Karpas-422 (cell line): ENCODE measurements around the gene PLA2G4B. TPM values are rescaled to one million over a fixed set of nuclear protein-coding genes. Genes with fewer than 3 reads are reported as not detected.

Source experiments
- DNase-seq: peaks from one replicate; pipeline ENCODE4 v3.0.0-alpha.2; 2015
- H2AFZ ChIP-seq: fragments of 200-600 bp; sonication (generic); 2 replicates; pipeline ENCODE4 v1.6.1; 2014; ENCODE audit warnings: antibody characterized with exemption, low read length, mixed read lengths
- H3K27ac ChIP-seq: fragments of 200-600 bp; sonication (generic); 2 replicates; pipeline ENCODE4 v1.5.1; 2014; ENCODE audit warnings: mild to moderate bottlenecking, low read length, moderate library complexity
- H3K27me3 ChIP-seq: fragments of 200-600 bp; sonication (generic); 2 replicates; pipeline ENCODE4 v1.6.1; 2014; ENCODE audit warnings: low read length, mixed read lengths
- H3K36me3 ChIP-seq: fragments of 200-600 bp; sonication (generic); 2 replicates; pipeline ENCODE4 v1.6.1; 2014; ENCODE audit warnings: low read length, mixed read lengths; ENCODE audit not compliant: insufficient read depth
- H3K4me1 ChIP-seq: fragments of 200-600 bp; sonication (generic); 2 replicates; pipeline ENCODE4 v1.6.1; 2014; ENCODE audit warnings: mild to moderate bottlenecking, low read length, mixed read lengths
- H3K4me2 ChIP-seq: fragments of 200-600 bp; sonication (generic); 2 replicates; pipeline ENCODE4 v1.6.1; 2014; ENCODE audit warnings: low read length, low read depth, mild to moderate bottlenecking; ENCODE audit not compliant: poor library complexity, severe bottlenecking
- H3K4me3 ChIP-seq: fragments of 200-600 bp; sonication (generic); 2 replicates; pipeline ENCODE4 v1.5.1; 2014; ENCODE audit warnings: mild to moderate bottlenecking, antibody characterized with exemption, low read length, mixed read lengths
- H3K79me2 ChIP-seq: fragments of 200-600 bp; sonication (generic); 2 replicates; pipeline ENCODE4 v1.6.1; 2014; ENCODE audit warnings: mild to moderate bottlenecking, low read length, mixed read lengths
- H3K9ac ChIP-seq: fragments of 200-600 bp; sonication (generic); 2 replicates; pipeline ENCODE4 v1.6.0; 2014; ENCODE audit warnings: low read length
- H3K9me2 ChIP-seq: fragments of 200-600 bp; sonication (generic), shearing (Covaris generic); replicated peaks from 2 replicates; pipeline ENCODE4 v1.6.0; 2014; ENCODE audit warnings: mild to moderate bottlenecking, low read length, moderate library complexity; ENCODE audit not compliant: insufficient read depth
- H3K9me3 ChIP-seq: fragments of 300-700, 200-600 bp; sonication (generic); 2 replicates; pipeline ENCODE4 v1.6.1; 2014; ENCODE audit warnings: low read length, mixed read lengths
- H4K20me1 ChIP-seq: fragments of 200-600 bp; sonication (generic); 2 replicates; pipeline ENCODE4 v1.6.1; 2014; ENCODE audit warnings: mild to moderate bottlenecking, antibody characterized with exemption, low read length, low read depth; ENCODE audit not compliant: insufficient read depth
- total RNA-seq: library from RNA; depleted of rRNA; stranded (reverse); fragments of >200 nt; shearing (Covaris generic); gene quantifications from 2 replicates; pipeline ENCODE4 v1.2.3, GENCODE V29; 2014; ENCODE audit warnings: low replicate concordance

Gene PLA2G4B
- total RNA-seq, 1 experiment from 2014 or later: 2.2 TPM

DNA sequence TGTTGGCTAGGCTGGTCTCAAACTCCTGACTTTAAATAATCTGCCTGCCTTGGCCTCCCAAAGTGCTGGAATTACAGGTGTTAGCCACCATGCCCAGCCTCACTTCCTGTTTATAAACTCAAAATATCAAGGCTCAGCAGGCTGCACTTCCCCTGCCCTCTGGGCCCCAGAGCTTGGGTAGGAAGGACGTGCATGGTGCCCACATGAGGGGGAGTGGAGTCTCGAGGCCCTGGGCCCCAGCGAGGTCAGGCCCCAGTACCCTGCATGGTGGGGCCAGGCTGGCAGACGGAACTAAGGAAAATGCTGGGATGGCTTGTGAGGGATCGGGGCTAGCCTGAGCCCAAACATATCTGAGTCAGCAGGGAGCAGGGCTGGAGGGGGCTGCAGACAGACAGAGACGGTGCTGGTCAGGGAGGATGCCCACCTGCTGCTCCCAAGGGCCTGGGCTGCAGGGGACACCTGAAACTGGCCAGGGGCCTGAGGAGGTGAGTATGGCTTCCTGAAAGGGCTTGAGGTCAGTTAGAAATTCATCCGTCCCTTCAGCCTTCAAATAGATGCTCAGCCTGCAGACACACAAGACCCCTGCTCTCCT is 50.1 kb downstream of the PLA2G4B start:
- no peak overlapping the region for H2AFZ ChIP-seq
- H3K36me3 ChIP-seq: no peaks in the 10 kb centered on the region

GRCh38 chr15:41890050-41890690 is 51.5 kb downstream of the PLA2G4B start:
- H3K9me3 ChIP-seq: no peaks in the 10 kb centered on the region
- H3K27me3 ChIP-seq: no peaks in the 10 kb centered on the region
- H3K9ac ChIP-seq: no peak overlapping the region
- DNase-seq: no peak
- no peak overlapping the region for H3K4me2 ChIP-seq
- H3K36me3 ChIP-seq: no peaks in the 10 kb centered on the region
- no peaks in the 10 kb centered on the region for H3K9me2 ChIP-seq
- no peak overlapping the region for H3K4me3 ChIP-seq
- H2AFZ ChIP-seq: no peak overlapping the region
- H4K20me1 ChIP-seq: no peaks in the 10 kb centered on the region
- no peak overlapping the region for H3K27ac ChIP-seq
- H3K79me2 ChIP-seq: no peaks in the 10 kb centered on the region
- peaks cover 3% of the 10 kb centered on the region; the same call in 1 of the 2 replicates for H3K4me1 ChIP-seq

More for the DNA sequence above, 50.1 kb downstream of the PLA2G4B start:
- Histone ChIP-seq H3K79me2 (no peaks in the 10 kb centered on the region), H3K9me3 (no peaks in the 10 kb centered on the region), H3K4me2 (no peak overlapping the region), H4K20me1 (no peaks in the 10 kb centered on the region), H3K4me1 (no peaks in the 10 kb centered on the region), H3K9me2 (no peaks in the 10 kb centered on the region), H3K4me3 (no peak overlapping the region), H3K27ac (no peak overlapping the region), H3K9ac (no peak overlapping the region), H3K27me3 (no peaks in the 10 kb centered on the region)
- no peak for DNase-seq

DNA sequence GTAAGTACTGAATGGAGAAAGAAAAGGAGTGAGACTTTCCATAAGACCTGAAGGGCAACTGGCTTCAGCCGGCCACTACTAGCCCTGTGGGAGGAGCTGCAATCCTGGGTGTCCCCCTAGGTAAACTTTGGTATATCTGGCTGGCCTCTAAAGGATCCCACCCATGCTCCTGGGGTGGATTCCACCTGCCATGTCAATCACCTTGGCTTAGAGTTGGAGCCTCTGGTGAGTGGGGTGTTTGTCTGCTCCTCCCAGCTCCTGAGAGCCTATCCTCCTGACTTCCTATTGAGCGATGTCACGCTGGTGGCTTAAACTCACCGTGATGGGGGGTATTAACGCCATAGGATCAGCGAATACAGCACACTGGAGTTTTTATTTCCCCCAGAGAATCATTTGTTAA is 52.6 kb downstream of the PLA2G4B start:
- Histone ChIP-seq H2AFZ (no peak overlapping the region), H3K36me3 (no peaks in the 10 kb centered on the region)

DNA sequence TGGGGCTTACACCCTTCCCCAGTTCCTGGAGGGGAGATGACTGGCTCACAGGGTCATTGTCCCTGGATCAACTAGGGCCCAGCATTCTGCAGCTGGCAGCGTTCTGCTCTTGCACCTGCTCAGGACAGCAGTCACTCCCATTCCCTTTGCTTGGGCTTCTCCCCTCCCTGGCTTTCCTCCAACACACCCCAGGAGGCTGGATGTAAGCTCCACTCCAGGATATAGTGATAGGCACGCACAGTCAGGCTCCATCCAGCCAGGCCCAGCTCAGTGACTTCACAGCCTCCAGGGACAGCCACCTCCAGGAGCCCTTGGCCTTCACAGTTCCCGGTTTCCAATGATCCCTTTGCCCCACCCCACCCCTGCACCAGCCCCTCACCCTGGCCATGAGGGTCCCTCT is 53.3 kb downstream of the PLA2G4B start:
- H3K9ac ChIP-seq: no peak overlapping the region
- H3K4me1 ChIP-seq: peaks cover 4% of the 10 kb centered on the region; the same call in 1 of the 2 replicates
- no peak overlapping the region for H3K4me3 ChIP-seq
- H4K20me1 ChIP-seq: no peaks in the 10 kb centered on the region
- no peak for DNase-seq
- no peaks in the 10 kb centered on the region for H3K79me2 ChIP-seq
- no peaks in the 10 kb centered on the region for H3K36me3 ChIP-seq
- H3K4me2 ChIP-seq: no peak overlapping the region
- no peak overlapping the region for H2AFZ ChIP-seq
- H3K27me3 ChIP-seq: no peaks in the 10 kb centered on the region
- H3K9me2 ChIP-seq: no peaks in the 10 kb centered on the region
- H3K27ac ChIP-seq: no peak overlapping the region
- no peaks in the 10 kb centered on the region for H3K9me3 ChIP-seq

More for the DNA sequence above, 52.6 kb downstream of the PLA2G4B start:
- DNase-seq: no peak
- Histone ChIP-seq H3K4me3 (no peak overlapping the region), H3K9ac (no peak overlapping the region), H3K79me2 (no peaks in the 10 kb centered on the region), H3K9me2 (no peaks in the 10 kb centered on the region), H3K9me3 (no peaks in the 10 kb centered on the region), H3K27me3 (no peaks in the 10 kb centered on the region), H4K20me1 (no peaks in the 10 kb centered on the region), H3K27ac (no peak overlapping the region), H3K4me2 (no peak overlapping the region), H3K4me1 (peaks cover 4% of the 10 kb centered on the region; the same call in 1 of the 2 replicates)

- H3K4me1 ChIP-seq: peaks cover 4% of the 10 kb centered on the region; the same call in 1 of the 2 replicates
- DNase-seq: no peak
- no peak overlapping the region for H3K4me3 ChIP-seq
Measured at GRCh38 chr15:41892621-41893421, 54.2 kb downstream of the PLA2G4B start.

GRCh38 chr15:41893422-41894250 is 55.0 kb downstream of the PLA2G4B start, which contains the start of gene SPTBN5:
Gene SPTBN5 (minus strand): TSS chr15:41894053. CDS start chr15:41893497, 556 bp downstream.
- no peaks in the 10 kb centered on the region for H4K20me1 ChIP-seq
- H3K4me1 ChIP-seq: peaks cover 4% of the 10 kb centered on the region; the same call in 1 of the 2 replicates
- H3K9me2 ChIP-seq: no peaks in the 10 kb centered on the region
- H3K27me3 ChIP-seq: no peaks in the 10 kb centered on the region
- no peak within 1 kb of the TSS for H3K27ac ChIP-seq
- no peaks in the 10 kb centered on the region for H3K9me3 ChIP-seq
- DNase-seq: no peak
- H3K79me2 ChIP-seq: no peaks in the 10 kb centered on the region
- no peak within 1 kb of the TSS for H3K4me2 ChIP-seq
- H3K36me3 ChIP-seq: no peaks in the 10 kb centered on the region
- no peak within 1 kb of the TSS for H3K9ac ChIP-seq
- no peak within 1 kb of the TSS for H2AFZ ChIP-seq
- H3K4me3 ChIP-seq: no peak within 1 kb of the TSS

More at GRCh38 chr15:41892621-41893421, 54.2 kb downstream of the PLA2G4B start:
- Histone ChIP-seq H3K9me3 (no peaks in the 10 kb centered on the region), H2AFZ (no peak overlapping the region), H3K9me2 (no peaks in the 10 kb centered on the region), H4K20me1 (no peaks in the 10 kb centered on the region), H3K27me3 (no peaks in the 10 kb centered on the region), H3K36me3 (no peaks in the 10 kb centered on the region), H3K4me2 (no peak overlapping the region), H3K79me2 (no peaks in the 10 kb centered on the region), H3K9ac (no peak overlapping the region), H3K27ac (no peak overlapping the region)

GRCh38 chr15:41894251-41894790 is 55.7 kb downstream of the PLA2G4B start:
- Histone ChIP-seq H3K4me1 (peaks cover 4% of the 10 kb centered on the region; the same call in 1 of the 2 replicates), H2AFZ (no peak overlapping the region), H3K4me2 (no peak overlapping the region)

More at GRCh38 chr15:41894251-41894790, 55.7 kb downstream of the PLA2G4B start:
- H3K27me3 ChIP-seq: no peaks in the 10 kb centered on the region
- H3K9me3 ChIP-seq: no peaks in the 10 kb centered on the region
- no peaks in the 10 kb centered on the region; the same call in 1 of the 2 replicates for H3K36me3 ChIP-seq
- H3K79me2 ChIP-seq: no peaks in the 10 kb centered on the region
- H3K27ac ChIP-seq: no peak overlapping the region
- DNase-seq: no peak
- H3K4me3 ChIP-seq: no peak overlapping the region
- no peaks in the 10 kb centered on the region for H3K9me2 ChIP-seq
- H3K9ac ChIP-seq: no peak overlapping the region
- H4K20me1 ChIP-seq: no peaks in the 10 kb centered on the region
